ENCODE measurements around the gene MYOM1. TPM values are rescaled to one million over a fixed set of nuclear protein-coding genes. Genes with fewer than 3 reads are reported as not detected.
"Not testable (repeated sequence)": the region's sequence is repeated elsewhere in the genome, so short reads cannot be mapped to it uniquely, and the experiment has no call there.

Gene MYOM1
- total RNA-seq, 1 donor from 2014 or later, result 0.26 TPM

GRCh38 chr18:3025544-3025943 lies 194.2 kb downstream of the MYOM1 start:
- no peak for TF ChIP-seq CTCF (IDR thresholded peaks at IDR 0.05; ENCODE audit: insufficient read depth, low read length, severe bottlenecking)
- DNase-seq (ENCODE audit: low read depth) (no peak), FAIRE-seq (no peak)
- Histone ChIP-seq H3K27me3 (ENCODE audit: control insufficient read depth, insufficient read depth, low read length) (no peaks in the 10 kb centered on the region), H3K4me3 (ENCODE audit: low read depth, low read length) (no peak overlapping the region), H3K36me3 (ENCODE audit: control insufficient read depth, insufficient read depth, low read length) (no peaks in the 10 kb centered on the region)

DNA sequence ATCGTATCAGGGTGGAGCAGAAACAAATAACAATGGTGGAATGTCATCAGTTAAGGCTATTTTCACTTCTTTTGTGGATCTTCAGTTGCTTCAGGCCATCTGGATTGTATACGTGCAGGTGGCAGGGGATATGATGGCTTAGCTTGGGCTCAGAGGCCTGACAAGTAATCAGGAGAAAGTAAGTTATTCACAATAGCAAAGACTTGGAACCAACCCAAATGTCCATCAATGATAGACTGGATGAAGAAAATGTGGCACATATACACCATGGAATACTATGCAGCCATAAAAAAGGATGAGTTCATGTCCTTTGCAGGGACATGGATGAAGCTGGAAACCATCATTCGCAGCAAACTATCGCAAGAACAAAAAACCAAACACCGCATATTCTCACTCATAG lies 196.2 kb downstream of the MYOM1 start:
- H3K4me3 ChIP-seq (ENCODE audit: low read depth, low read length); FAIRE-seq; H3K27me3 ChIP-seq (ENCODE audit: control insufficient read depth, insufficient read depth, low read length); DNase-seq (ENCODE audit: low read depth); H3K36me3 ChIP-seq (ENCODE audit: control insufficient read depth, insufficient read depth, low read length): not testable (repeated sequence)

Other genes starting within 250 kb of the MYOM1 start
- gene LPIN2, start 206.8 kb downstream of the MYOM1 start, total RNA-seq, result 6.0 and 6.3 TPM in 2 replicates
- gene MYL12A, start 27.8 kb upstream of the MYOM1 start, total RNA-seq, result 702 and 937 TPM in 2 replicates
- 610 and 649 TPM in 2 replicates for gene MYL12B, start 42.2 kb upstream of the MYOM1 start, total RNA-seq
- gene TGIF1, start 230.2 kb upstream of the MYOM1 start, total RNA-seq, result 198 and 441 TPM in 2 replicates

All from bronchial epithelial cell (primary cell).